CD4-positive, alpha-beta T cell treated with Interleukin-6 for 4 hours (primary cell): ENCODE data around the gene LINGO1.

Source experiments
- DNase-seq: peaks from one replicate; pipeline ENCODE4 v3.0.0-alpha.2; 2020; ENCODE audit warnings: mixed read lengths

LINGO1 gene

DNA sequence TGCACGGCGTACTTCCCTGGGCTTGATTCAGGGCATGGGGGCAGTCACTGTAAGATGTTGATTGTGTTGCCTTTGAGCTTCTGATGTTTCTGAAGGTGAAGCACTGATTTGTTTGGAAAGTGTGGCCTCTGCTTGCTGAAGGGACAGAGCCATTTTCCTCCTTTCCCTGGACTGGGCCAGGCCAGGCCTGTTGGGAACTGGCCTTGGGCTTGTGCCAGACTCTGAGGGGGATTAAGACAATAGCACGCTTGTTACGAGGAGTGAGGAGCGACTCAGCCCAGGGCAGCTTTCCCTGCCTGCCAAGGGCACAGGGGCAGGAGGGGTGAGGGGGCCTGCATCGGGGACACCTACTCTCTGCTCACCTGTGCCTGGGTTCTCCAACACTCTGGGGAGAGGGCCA, 42.9 kb downstream of the LINGO1 start:
- DNase-seq, result no peak

DNA sequence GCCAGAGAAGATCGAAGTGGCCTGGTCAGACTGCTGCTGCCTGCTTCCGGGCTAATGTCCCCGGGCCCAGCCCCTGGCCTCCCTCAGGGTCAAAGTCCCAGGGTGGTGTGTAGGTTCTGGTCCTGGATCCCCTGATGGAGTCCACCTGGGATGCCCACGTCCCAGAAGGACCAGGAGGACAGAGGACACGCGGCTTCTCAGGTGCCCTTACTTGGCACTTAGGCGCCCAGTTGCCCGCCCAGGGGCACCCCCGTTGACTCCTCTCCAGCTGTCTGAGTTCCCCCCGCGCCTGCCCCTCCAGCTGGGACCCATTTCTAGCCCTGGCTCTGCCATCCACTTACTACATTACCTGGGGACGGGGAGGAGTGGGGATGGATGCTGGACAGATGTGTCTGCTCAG, 44.6 kb downstream of the LINGO1 start:
- DNase-seq, result no peak

DNA sequence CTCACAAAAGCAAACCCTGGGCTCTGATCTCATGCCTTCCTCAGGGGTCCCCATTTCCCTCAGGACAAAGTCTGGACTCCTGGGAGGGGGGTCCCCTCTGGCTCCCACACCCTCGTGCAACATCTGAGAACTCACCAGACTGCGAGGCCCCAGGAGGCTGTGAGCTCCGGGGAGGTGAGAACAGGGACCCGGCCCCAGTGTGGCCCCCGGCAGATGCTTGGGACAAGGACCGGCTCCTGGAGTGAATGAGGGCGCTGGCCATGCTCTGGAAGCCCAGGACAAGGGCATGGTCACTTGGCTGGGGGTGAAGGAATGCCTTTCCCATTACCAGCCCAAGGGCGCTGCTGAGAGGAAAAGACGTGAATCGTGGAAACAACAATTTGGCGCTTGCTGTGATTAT, 48.0 kb downstream of the LINGO1 start:
- DNase-seq, result no peak

DNA sequence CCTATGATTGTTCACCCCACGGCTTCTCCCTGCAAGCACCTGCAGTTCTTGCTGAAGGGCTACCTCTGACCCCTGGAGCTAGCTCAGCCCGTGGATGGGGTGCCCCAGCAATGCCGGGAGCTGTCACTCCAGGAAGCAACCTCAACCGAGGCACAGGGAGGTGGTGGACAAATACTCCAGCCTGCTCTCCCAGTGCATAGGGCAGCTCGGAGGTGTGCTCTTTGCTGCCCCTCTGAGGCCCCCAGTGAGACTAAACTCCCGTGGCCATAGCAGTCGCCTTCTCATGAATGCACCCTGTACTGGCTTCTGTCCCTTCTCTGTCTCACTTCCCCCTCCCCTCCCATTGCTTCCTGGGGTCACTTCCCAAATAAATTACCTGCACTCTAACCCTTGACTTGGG, 48.5 kb downstream of the LINGO1 start:
- no peak for DNase-seq

DNA sequence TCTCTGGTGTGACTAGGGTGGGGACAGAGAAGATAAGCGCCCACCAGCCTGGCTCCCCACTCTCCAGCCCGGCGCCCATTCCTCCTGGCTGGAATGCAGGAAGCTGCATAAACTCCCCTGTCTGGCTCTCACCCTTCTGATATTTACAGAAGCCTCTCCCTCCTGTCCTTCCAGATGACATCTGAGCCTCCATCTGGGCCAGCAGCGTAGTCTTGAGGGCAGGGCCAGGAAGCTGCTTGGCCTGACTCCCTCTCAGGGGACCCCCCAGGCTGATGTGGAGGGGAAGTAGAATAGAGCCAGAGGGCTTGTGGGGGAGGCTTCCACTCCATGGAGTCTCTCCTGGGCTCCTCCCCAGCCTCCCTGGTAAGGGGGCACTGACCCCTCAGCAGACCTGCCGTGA, 49.9 kb downstream of the LINGO1 start:
- no peak for DNase-seq

DNA sequence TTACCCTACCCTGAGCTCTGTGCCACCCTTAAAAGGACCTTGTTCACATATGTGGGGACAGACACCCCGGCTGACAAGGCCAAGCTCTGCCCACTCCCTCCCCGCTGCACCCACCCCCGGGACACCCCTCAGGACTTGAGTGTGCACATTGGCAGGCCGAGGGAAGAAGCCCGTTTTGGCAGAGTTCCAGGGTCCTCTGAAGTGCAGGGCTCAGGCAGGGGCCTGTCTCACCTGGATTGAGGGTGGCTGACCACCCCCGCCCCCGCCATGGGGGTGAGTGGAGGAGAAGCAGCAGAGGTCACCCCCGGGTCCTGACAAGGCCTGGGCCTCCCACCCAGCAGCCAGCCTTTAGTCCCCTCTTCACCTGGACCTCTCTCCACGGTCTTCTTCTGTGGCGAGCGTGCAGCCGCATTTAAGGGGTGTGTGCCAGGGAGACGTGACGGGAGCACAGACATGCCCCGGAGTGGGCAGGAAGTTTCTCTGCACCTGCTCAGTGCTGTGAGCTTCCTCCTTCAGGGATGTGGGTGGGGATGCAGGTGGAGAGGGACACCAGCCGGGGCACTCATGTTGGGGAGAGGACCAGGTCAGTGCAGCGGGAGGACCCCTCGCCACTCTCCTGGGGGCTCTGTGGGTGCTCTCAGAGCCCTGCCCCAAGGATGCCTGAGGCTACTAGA, 50.7 kb downstream of the LINGO1 start:
- DNase-seq, result no peak

DNA sequence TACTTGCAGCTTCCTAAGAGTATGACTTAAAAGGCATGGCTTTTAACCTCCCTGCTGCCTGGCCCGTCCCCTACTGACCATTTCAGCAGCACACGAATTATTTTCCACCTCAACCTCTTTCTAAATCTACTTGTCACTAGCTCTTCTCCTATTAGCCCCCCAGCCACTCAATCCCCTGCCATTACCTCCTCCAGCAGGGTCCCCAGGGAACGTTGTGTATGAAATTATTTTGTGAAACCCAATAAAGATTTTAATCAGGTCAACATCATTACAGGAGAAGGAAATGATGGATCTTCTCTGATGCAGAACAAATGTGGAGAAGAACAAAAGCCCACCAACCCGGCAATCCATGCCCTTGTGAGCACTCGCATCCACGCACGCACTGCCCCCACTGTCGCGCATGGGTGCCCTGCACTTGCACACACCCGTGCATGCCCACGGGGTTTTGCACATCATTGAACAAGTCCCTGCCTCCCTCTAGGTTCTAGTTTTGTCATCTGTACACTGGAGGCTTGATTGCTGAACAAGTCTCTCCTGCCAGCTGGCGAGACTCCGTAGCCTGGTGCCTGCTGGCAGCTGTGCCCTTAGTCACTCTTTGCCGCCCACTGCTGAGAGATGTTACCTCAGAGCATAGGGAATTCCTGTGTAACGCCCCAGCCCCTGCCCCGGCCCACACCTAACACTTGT, 51.6 kb downstream of the LINGO1 start:
- DNase-seq, result no peak

DNA sequence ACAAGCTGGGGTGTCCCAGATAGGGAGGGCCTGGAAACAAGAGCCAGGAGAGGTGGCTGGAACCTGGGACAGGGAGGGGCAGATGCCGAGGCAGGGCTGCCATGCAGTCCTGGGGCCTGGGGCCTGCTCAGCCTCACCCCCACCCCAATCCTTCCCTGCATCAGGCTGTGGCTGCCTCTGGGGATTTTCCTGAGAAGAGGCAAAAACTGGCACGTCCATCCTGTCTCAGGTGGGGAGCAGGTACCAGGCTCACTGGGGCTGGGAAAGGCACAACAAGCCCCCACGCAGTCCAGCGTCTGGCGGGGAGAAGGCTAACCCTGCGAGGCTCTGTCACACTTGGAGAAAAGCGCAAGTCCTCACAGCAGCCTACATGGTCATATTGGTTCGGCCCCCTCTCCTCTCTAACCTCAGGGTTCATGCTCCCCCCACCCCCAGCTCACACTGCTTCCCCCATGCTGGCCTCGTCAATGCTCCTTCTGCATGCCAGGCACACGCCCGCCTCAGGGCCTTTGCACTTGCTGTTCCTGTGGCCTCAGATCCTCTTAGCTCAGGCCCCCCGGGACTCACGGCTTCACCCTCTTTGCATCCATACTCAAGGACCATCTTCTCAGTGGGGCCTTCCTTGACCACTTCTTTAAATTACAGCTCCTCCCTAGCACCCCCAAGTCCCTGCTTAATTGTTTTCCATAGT, 53.1 kb downstream of the LINGO1 start:
- DNase-seq, result no peak

DNA sequence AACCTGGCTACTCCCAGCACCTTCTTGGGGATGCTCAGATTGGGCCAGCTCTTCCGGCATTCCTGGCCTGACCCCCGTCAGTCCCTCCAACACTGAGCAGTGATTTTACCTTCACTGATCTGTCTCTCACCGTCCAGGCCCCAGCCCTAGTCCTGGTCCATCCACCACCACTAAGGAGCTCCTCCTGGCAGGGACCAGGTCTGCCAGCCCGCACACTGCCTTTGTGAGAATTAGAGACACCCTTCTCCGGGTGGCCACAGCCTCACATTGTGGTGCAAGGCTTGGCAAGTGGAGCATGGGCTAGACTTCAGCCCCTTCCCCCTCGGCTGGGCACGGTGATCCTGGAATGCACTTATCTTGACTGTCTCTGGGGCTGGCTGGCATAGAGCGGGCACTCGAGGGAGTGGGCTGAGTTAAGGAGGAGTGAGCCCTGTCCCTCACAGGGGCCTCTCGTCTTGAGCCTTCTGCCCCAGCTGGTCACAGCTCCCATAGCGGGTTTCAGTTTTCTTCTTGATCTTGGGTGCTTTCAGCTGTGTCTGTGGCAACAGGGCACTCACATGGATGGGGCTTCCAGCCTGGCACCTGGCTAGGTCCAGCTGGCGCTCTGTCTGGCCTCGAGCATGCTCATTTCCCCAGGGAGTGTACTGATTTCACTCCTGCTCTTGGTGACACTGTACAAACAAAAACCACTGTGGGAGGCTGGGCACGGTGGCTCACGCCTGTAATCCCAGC, 53.9 kb downstream of the LINGO1 start:
- no peak for DNase-seq

DNA sequence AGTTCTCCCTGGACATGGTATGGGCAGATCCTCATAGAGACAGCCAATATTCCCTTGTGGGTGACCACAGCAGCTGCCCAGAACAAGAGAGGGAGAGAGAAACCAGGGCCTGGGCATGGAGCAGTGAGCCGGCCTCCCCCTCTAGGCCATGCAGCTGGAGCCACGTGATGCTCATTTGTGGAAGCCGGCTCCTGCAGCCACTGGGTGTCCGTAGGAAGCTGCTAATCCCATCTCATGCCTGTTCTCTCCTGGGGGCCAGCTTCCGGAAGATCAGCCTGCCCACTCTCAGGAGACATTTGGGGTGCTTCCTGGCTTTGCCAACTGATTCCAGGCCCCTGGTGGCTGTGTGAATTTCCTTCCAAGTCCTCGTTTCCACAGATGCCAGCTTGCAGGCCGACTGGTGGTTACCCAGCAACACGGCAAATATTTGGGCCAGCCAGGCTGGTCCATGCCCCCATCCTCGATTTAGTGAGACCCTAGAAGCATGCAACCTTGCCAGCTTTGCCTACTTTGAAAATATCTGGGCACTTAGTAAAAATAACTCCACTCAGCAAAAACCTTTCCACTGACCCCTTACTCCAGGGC, 55.3 kb downstream of the LINGO1 start:
- no peak for DNase-seq

DNA sequence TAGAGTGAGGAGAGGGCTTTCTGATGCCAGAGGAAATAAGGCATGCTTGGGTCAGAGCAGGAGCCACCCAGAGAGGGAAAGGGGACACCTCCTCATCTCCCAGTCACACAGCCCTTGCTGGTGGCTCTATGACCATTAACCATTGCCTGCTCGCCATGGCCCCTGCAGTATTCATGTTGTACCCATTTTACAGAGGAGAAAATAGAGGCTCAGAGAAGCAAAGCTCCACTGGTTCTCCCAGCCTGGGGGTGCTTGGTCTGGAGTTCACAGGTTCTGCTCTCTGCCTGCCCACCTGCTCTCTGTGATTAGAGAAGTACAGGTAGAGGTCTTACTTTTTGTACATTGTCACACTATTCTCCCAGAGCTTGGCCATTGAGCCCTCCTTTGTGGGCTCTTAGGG, 56.2 kb downstream of the LINGO1 start:
- no peak for DNase-seq

DNA sequence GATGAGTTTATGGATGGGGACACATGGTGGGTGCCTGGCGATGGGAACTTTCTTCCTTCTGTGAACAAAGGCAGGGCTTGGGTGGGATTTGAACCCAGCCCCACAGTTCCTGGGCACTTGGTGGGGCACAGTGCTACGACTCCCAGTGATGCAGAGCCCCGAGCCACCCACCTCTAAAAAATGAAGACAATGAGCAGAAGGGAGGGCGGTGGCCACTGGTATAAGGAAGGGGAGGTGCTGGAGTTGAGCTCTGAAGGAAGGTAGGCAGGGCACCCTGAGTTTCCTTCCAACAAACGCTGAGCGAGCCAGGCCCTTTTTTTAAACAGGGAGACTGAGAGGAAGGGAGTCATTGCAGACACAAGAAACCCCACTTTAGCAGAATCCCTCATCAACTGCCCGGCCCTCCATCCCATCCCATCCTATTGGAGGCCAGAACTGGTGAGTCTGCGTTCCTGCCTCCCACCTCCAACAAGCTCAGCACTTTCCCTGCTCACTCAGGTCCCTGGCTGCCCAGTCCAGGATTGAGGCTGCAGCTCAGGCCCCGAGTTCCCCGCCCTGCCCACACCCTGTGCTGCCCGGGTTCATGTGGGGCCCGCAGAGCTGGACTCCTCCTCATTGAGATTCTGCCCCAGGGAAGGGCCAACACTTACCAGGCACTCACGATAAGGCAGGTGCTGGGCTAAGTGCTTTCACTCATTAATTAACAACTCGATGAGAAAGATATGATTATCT, 57.3 kb downstream of the LINGO1 start:
- no peak for DNase-seq

DNA sequence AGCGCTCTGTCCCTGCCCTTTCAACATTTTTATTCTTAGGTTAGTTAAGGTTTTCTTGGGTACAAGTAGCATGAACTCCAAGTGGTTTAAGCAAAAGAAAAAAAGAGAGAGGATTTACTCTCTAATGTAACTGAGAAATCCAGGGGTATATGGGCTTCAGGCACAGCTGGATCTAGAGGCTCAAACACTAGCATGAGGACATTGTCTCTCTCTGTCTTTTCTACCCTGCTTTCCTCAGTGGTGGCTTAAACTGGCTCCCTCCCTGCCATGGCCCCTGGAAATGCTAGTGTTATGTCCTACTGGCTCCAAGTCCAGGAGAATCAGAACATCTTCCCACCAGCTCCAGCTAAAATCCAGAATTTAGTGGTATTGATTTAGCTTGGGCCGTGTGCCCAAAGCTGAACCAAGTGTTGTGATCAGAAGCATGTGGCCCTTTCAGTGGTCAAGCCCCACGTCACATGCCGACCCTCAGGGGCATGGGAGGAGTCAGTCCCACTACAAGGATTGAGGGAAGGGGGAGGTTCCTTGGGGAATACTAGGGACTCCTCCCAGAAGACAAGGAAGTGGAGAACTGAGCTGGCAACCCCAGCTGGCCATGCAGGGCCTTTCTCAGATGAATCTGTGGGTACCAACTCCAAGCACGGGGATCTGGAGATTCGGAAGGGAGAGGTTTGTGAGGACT, 58.0 kb downstream of the LINGO1 start:
- no peak for DNase-seq

DNA sequence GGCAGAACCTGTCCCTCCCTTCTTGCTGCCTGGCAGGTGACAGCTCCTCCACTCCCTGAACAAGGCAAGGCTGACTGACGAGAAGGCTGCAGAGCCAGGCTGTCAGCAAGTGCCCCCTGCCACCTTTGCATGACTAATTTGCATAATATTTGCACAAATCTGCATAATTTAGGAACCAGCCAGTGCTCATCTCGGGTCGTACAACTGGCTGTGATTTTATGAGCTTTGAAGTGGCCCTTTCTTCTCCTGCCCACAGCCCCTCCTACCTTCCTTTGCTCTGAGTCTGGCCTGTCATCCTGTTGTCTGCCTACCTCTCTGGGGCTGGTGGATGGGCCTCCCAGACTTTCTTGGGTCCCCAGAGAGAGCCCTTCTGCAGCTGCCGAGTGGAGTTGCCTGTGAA, 58.9 kb downstream of the LINGO1 start:
- no peak for DNase-seq

DNA sequence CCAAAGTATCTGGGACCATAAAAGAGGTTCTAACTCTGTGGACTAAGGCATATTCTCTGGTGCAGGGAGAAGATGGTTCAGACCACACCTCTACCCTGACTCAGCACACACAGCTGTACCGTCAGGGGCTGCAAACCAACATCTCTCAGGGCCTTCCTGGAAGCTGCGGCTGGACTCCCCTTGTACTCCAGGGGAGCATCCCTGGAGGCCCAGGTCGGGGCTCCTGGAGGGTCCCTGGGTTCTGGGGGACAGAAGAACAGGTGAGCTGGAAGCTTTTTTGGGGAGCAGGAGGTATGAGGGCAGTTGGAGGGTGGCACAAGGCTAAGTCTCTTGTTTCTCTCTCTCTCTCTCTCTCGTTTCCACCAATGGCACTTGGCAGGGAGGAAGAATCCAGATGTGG, 60.5 kb downstream of the LINGO1 start:
- DNase-seq, result no peak

DNA sequence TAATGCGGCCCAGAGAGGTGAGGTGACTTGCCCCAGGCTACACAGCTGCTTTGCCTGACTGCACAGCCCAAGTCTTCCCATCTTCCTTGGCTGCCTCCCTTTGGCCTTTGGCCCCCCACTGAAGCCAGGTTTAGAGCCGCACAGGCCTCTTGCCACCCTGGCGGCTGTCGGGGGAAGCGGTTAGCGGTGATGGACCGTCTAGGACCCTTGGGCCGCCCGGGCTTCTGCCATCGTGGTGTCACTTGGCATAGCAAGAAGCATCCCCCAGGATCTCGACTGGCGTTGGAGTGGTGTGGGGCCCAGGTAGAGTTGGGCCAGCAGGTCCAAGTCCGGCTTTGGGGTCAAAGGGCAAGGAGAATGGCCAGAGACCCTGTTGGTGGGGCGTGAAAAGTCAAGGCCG, 61.0 kb downstream of the LINGO1 start:
- no peak for DNase-seq

DNA sequence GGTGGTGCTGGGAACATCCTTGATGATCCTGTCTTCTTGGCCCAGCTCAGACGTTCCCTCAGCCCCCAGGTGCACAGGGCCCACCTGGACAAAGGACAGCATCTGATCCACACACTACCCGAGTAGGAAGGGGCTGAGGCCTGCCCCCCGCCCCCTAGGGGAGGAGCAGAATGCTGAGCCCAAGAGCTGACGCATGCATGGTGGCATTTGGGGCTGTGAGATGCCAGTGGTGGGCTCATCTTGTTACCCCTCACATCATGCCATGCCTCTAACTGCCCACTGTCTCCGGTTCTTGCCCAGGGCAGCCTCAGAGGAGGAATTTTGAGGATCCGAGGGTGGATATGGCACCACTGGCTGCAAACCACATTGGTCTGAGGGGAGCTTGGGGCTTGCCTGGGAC, 61.5 kb downstream of the LINGO1 start:
- DNase-seq, result no peak

DNA sequence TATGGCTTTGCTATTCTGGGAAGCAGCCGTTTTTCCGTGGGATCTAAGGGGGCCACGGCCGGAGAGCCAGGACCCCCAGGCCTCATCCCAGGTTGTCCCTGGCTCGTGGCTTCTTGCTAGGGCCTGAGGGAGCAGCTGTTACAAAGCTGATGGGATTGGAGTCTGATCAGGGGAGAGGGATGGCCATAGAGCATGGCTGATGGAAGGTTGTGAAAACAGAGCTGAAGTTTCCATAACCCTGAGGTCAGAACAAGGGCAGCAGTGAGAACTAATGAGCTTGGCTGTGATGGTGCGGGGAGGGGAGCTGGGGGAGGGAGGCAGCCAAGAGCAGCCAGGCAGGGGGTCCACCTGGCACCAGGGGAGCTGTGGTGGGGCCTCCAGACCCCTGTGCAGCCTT, 63.0 kb downstream of the LINGO1 start:
- DNase-seq, result no peak

DNA sequence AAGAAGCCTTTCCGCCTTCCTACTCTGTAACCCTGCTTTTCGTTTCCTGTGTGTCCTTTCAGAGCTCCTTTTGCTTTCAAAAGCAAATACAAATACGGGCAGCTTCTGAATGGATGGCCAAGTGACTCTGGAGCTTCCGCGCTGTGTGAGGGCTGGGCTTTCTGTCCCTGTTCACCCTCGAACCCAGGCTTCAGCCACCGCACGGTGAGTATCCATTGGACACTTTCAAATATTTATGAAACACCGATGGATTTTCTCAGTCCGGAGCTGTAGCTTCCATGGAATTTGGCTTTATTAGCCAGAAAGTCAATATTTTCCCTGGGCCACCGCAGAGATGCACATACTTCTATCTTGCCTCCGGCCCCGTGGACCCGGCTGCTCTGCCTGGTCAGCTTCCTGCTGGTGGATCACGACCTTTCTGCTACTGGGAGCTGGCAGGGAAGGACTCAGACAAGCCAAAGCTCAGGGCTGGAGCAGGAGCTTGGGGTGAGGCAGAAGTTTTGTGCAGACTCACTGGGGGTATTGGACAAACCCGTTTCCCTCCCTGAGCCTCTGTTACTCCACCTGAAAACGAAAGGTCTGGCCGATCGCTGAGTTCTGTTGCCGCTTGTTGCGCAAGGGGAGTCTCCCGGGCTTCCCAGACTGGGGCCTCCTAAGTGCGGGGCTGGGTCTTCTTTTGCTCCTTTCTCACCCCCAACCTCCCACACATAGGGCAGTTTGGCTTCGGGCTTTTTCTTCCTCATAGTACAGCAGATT, 63.6 kb downstream of the LINGO1 start:
- DNase-seq, result no peak

DNA sequence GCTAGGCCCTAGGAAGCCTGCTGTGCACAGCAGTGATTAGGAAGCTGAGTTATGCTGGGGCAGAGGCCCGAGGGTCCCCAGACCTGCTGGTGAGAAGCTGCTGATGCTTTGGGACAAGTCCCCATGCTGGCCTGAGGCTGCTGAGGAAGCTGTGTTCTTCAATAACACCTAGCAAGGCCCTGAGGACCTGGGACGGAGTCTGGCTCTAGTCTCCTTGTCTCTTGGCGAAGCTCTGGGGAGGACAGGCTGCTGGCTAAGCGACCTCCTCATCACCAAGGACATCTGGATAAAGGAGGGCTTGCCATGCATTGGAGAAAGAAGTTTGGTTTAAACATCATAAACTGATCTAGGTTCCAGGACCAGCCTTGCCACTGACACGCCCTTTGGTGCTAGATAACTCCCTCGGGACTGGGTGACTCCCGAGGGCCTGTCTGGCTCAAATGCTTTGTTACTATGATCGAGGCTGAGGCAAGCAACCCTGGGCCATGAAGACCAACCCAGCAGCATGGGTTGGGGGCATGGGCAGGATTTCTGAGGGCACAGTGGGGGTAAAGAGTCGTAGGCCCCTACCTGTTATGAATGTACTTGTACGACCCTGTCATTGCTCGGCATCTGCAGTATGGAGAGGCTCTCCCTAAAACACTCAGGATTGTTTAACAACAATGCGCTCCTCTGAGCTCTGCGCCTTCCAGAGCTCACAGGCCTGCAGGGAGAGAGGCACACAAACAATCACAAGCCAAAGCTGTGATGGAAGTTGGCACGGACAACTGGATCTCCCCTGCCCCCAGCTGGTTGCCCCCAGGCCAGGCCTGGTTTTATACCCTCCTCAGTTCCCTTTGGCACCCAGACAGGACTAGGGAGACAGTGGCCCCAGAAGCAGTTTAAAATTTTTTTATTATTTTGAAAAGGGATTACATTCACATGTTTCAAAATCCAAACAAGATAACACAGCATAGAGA, 64.4 kb downstream of the LINGO1 start:
- no peak for DNase-seq
